ENCODE results near the gene SEM1. TPM values are rescaled to one million over a fixed set of nuclear protein-coding genes. Genes with fewer than 3 reads are reported as not detected.

Gene SEM1
- total and polyA plus RNA-seq, 9 of the 15 experiments (the other 6 are each of a cell fraction or from before 2014, with no cell fraction given), result 74.7 to 938 (median 454) TPM

DNA sequence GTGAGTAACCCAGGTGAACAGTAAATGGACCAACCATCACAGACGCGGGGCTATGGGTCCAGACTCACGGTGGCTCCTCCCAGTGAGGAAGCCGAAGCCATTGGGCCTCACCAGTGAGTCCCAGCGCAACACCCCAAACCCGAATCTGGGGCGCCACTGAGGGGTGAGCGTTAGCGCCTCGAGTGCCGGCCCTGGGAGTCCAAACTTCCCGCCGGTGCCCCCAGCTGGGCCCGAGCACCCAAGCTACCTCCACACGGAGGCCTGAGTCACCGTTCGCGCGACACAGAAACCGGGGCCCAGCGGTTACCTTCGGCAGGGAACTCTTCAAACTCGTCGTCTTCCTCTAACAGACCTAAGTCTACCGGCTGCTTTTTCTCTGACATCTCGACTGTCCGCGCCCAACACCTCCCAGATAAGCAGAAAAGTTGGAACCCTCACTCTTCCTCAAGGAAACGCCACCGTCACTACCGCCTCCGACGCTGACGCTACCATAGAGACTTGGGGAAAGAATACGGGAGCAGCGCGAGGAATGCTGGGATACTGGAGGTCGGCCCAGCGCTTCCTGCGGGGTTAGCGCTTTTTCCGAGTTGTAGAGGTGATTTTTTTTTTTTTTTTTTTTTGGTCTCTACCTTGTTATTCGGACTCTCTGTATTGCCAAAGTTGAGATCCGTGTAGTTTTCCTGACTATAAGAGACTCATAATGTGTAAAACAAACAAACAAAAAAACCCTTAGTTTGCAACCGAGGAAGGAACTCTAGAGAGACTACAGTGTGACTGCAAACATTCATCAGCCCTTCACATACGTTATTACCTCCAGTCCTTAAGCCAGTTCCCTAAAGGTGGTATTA lies at the start of gene SEM1 (continued):
- TF ChIP-seq IRF2 (CRISPR knock-in tag; IDR thresholded peaks at IDR 0.05), result no peak
- TF ChIP-seq, protein P1, sequence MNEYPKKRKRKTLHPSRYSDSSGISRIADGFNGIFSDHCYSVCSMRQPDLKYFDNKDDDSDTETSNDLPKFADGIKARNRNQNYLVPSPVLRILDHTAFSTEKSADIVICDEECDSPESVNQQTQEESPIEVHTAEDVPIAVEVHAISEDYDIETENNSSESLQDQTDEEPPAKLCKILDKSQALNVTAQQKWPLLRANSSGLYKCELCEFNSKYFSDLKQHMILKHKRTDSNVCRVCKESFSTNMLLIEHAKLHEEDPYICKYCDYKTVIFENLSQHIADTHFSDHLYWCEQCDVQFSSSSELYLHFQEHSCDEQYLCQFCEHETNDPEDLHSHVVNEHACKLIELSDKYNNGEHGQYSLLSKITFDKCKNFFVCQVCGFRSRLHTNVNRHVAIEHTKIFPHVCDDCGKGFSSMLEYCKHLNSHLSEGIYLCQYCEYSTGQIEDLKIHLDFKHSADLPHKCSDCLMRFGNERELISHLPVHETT (CRISPR knock-in tag; conservative IDR thresholded peaks at IDR 0.05 in 1 of 2, IDR thresholded peaks at IDR 0.05 in 1 of 2), result peak in 1 of 2 experiments; percentile 56; a peak in 1 of 4 replicates
- TF ChIP-seq MTA1 (IDR thresholded peaks at IDR 0.05; ENCODE audit: borderline replicate concordance), result peak; percentile 81; the same call in 1 of the 2 replicates
- TF ChIP-seq, protein P2, sequence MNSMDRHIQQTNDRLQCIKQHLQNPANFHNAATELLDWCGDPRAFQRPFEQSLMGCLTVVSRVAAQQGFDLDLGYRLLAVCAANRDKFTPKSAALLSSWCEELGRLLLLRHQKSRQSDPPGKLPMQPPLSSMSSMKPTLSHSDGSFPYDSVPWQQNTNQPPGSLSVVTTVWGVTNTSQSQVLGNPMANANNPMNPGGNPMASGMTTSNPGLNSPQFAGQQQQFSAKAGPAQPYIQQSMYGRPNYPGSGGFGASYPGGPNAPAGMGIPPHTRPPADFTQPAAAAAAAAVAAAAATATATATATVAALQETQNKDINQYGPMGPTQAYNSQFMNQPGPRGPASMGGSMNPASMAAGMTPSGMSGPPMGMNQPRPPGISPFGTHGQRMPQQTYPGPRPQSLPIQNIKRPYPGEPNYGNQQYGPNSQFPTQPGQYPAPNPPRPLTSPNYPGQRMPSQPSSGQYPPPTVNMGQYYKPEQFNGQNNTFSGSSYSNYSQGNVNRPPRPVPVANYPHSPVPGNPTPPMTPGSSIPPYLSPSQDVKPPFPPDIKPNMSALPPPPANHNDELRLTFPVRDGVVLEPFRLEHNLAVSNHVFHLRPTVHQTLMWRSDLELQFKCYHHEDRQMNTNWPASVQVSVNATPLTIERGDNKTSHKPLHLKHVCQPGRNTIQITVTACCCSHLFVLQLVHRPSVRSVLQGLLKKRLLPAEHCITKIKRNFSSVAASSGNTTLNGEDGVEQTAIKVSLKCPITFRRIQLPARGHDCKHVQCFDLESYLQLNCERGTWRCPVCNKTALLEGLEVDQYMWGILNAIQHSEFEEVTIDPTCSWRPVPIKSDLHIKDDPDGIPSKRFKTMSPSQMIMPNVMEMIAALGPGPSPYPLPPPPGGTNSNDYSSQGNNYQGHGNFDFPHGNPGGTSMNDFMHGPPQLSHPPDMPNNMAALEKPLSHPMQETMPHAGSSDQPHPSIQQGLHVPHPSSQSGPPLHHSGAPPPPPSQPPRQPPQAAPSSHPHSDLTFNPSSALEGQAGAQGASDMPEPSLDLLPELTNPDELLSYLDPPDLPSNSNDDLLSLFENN (IDR thresholded peaks at IDR 0.05; ENCODE audit: low read depth in 2 of 2, low read length in 2 of 2), result peak in 1 of 2 experiments; percentile 74; a peak in 2 of 4 replicates
- TF ChIP-seq ZNF316 (IDR thresholded peaks at IDR 0.05), result peak; percentile 74
- peak; percentile 75 for TF ChIP-seq RBM22 (IDR thresholded peaks at IDR 0.05; ENCODE audit: low read depth, low read length, poor library complexity, severe bottlenecking)
- TF ChIP-seq, protein P3, sequence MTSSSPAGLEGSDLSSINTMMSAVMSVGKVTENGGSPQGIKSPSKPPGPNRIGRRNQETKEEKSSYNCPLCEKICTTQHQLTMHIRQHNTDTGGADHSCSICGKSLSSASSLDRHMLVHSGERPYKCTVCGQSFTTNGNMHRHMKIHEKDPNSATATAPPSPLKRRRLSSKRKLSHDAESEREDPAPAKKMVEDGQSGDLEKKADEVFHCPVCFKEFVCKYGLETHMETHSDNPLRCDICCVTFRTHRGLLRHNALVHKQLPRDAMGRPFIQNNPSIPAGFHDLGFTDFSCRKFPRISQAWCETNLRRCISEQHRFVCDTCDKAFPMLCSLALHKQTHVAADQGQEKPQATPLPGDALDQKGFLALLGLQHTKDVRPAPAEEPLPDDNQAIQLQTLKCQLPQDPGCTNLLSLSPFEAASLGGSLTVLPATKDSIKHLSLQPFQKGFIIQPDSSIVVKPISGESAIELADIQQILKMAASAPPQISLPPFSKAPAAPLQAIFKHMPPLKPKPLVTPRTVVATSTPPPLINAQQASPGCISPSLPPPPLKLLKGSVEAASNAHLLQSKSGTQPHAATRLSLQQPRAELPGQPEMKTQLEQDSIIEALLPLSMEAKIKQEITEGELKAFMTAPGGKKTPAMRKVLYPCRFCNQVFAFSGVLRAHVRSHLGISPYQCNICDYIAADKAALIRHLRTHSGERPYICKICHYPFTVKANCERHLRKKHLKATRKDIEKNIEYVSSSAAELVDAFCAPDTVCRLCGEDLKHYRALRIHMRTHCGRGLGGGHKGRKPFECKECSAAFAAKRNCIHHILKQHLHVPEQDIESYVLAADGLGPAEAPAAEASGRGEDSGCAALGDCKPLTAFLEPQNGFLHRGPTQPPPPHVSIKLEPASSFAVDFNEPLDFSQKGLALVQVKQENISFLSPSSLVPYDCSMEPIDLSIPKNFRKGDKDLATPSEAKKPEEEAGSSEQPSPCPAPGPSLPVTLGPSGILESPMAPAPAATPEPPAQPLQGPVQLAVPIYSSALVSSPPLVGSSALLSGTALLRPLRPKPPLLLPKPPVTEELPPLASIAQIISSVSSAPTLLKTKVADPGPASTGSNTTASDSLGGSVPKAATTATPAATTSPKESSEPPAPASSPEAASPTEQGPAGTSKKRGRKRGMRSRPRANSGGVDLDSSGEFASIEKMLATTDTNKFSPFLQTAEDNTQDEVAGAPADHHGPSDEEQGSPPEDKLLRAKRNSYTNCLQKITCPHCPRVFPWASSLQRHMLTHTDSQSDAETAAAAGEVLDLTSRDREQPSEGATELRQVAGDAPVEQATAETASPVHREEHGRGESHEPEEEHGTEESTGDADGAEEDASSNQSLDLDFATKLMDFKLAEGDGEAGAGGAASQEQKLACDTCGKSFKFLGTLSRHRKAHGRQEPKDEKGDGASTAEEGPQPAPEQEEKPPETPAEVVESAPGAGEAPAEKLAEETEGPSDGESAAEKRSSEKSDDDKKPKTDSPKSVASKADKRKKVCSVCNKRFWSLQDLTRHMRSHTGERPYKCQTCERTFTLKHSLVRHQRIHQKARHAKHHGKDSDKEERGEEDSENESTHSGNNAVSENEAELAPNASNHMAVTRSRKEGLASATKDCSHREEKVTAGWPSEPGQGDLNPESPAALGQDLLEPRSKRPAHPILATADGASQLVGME (CRISPR knock-in tag; IDR thresholded peaks at IDR 0.05), result 0 out of 2 replicates have a peak, but pooled peaks have one; percentile 25
- TF ChIP-seq FOXK1 (CRISPR knock-in tag; IDR thresholded peaks at IDR 0.05; ENCODE audit: borderline replicate concordance), result no peak
- TF ChIP-seq ZNF780A (CRISPR knock-in tag; IDR thresholded peaks at IDR 0.05), result no peak
- TF ChIP-seq ZNF347 (CRISPR knock-in tag; IDR thresholded peaks at IDR 0.05; ENCODE audit: low read depth), result no peak
- no peak for TF ChIP-seq ZNF23 (CRISPR knock-in tag; IDR thresholded peaks at IDR 0.05)
- TF ChIP-seq PYGO2 (tag; IDR thresholded peaks at IDR 0.05), result no peak
- peak; percentile 57 for TF ChIP-seq RFX1 (IDR thresholded peaks at IDR 0.05)
- TF ChIP-seq, protein P4, sequence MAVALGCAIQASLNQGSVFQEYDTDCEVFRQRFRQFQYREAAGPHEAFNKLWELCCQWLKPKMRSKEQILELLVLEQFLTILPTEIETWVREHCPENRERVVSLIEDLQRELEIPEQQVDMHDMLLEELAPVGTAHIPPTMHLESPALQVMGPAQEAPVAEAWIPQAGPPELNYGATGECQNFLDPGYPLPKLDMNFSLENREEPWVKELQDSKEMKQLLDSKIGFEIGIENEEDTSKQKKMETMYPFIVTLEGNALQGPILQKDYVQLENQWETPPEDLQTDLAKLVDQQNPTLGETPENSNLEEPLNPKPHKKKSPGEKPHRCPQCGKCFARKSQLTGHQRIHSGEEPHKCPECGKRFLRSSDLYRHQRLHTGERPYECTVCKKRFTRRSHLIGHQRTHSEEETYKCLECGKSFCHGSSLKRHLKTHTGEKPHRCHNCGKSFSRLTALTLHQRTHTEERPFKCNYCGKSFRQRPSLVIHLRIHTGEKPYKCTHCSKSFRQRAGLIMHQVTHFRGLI (CRISPR knock-in tag; IDR thresholded peaks at IDR 0.05), result no peak
